Measurements from ENCODE around the gene PKD2. TPM values are rescaled to one million over a fixed set of nuclear protein-coding genes. Genes with fewer than 3 reads are reported as not detected.

Gene PKD2
- total and polyA plus RNA-seq, 2 of the 13 experiments (the other 11 are each of a cell fraction or from before 2014, with no cell fraction given), result 5.6 to 9.1 TPM

DNA sequence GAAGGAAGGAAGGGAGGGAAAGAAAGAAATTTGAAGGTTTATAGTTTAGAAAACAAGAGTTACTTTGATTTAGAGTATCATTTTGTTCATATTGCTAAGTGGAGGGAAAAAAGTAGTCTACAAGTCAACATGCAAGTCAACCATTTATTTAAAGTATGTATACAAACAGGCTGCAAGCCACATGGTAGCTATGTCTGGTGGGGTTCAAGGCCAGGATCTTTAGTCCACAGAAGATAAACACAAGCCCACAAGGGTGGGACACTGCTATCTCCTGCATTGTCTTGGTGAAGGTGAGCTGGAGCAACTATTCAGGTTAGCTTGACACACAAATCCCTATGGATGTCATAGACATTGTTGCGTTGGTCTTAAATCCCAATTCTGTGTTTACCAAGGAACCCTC is 79.6 kb downstream of the PKD2 start (continued):
- peak in 1 of 2 experiments; percentile 45; a peak in 1 of 4 replicates for TF ChIP-seq EP300 (IDR thresholded peaks at IDR 0.05; ENCODE audit: low read depth in 2 of 2, low read length in 2 of 2)
- no peak for TF ChIP-seq EP300 (CRISPR knock-in tag; IDR thresholded peaks at IDR 0.05; ENCODE audit: borderline replicate concordance)
- peak; percentile 89 for TF ChIP-seq RARA (CRISPR knock-in tag; IDR thresholded peaks at IDR 0.05)
- TF ChIP-seq ELF1 (CRISPR knock-in tag; IDR thresholded peaks at IDR 0.05), result no peak
- no peak for TF ChIP-seq ZNF337 (CRISPR knock-in tag; IDR thresholded peaks at IDR 0.05; ENCODE audit: borderline replicate concordance, low read depth)
- TF ChIP-seq, protein P1, sequence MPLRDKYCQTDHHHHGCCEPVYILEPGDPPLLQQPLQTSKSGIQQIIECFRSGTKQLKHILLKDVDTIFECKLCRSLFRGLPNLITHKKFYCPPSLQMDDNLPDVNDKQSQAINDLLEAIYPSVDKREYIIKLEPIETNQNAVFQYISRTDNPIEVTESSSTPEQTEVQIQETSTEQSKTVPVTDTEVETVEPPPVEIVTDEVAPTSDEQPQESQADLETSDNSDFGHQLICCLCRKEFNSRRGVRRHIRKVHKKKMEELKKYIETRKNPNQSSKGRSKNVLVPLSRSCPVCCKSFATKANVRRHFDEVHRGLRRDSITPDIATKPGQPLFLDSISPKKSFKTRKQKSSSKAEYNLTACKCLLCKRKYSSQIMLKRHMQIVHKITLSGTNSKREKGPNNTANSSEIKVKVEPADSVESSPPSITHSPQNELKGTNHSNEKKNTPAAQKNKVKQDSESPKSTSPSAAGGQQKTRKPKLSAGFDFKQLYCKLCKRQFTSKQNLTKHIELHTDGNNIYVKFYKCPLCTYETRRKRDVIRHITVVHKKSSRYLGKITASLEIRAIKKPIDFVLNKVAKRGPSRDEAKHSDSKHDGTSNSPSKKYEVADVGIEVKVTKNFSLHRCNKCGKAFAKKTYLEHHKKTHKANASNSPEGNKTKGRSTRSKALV (CRISPR knock-in tag; IDR thresholded peaks at IDR 0.05), result no peak
- no peak for TF ChIP-seq ZNF501 (CRISPR knock-in tag; IDR thresholded peaks at IDR 0.05)
- no peak for TF ChIP-seq SOX13 (IDR thresholded peaks at IDR 0.05)
- peak in 1 of 2 experiments; percentile 71; a peak in 2 of 4 replicates for TF ChIP-seq SOX13 (CRISPR knock-in tag; conservative IDR thresholded peaks at IDR 0.05 in 1 of 2, IDR thresholded peaks at IDR 0.05 in 1 of 2)
- TF ChIP-seq, protein P2, sequence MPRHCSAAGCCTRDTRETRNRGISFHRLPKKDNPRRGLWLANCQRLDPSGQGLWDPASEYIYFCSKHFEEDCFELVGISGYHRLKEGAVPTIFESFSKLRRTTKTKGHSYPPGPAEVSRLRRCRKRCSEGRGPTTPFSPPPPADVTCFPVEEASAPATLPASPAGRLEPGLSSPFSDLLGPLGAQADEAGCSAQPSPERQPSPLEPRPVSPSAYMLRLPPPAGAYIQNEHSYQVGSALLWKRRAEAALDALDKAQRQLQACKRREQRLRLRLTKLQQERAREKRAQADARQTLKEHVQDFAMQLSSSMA (CRISPR knock-in tag; IDR thresholded peaks at IDR 0.05), result no peak
- peak; percentile 63; the same call in 1 of the 2 replicates for TF ChIP-seq RXRB (CRISPR knock-in tag; IDR thresholded peaks at IDR 0.05; ENCODE audit: borderline replicate concordance)
- TF ChIP-seq SALL1 (CRISPR knock-in tag; IDR thresholded peaks at IDR 0.05), result peak; percentile 64
- no peak for TF ChIP-seq PHF5A (CRISPR knock-in tag; IDR thresholded peaks at IDR 0.05; ENCODE audit: low read depth, unreplicated experiment)
- TF ChIP-seq ERF (CRISPR knock-in tag; IDR thresholded peaks at IDR 0.05), result 0 out of 2 replicates have a peak, but pooled peaks have one; percentile 17
- no peak for TF ChIP-seq ZNF12 (CRISPR knock-in tag; IDR thresholded peaks at IDR 0.05)
- TF ChIP-seq HNRNPH1 (optimal IDR thresholded peaks at IDR 0.05; ENCODE audit: low read depth, low read length), result no peak
- TF ChIP-seq, protein P3, sequence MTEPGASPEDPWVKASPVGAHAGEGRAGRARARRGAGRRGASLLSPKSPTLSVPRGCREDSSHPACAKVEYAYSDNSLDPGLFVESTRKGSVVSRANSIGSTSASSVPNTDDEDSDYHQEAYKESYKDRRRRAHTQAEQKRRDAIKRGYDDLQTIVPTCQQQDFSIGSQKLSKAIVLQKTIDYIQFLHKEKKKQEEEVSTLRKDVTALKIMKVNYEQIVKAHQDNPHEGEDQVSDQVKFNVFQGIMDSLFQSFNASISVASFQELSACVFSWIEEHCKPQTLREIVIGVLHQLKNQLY (CRISPR knock-in tag; IDR thresholded peaks at IDR 0.05), result 0 out of 2 replicates have a peak, but pooled peaks have one; percentile 24
- no peak for TF ChIP-seq FOXP1 (IDR thresholded peaks at IDR 0.05)
- TF ChIP-seq FOXP1 (CRISPR knock-in tag; IDR thresholded peaks at IDR 0.05), result peak; percentile 37; the same call in 1 of the 2 replicates
- no peak for TF ChIP-seq ZFP62 (CRISPR knock-in tag; IDR thresholded peaks at IDR 0.05)
- TF ChIP-seq FOXO1 (CRISPR knock-in tag; IDR thresholded peaks at IDR 0.05), result peak; percentile 42; the same call in 1 of the 2 replicates
- TF ChIP-seq BCL6 (CRISPR knock-in tag; IDR thresholded peaks at IDR 0.05), result no peak
- TF ChIP-seq GATAD2A (CRISPR knock-in tag; IDR thresholded peaks at IDR 0.05), result peak; percentile 57
- TF ChIP-seq AGO1 (IDR thresholded peaks at IDR 0.05; ENCODE audit: low read depth, low read length, poor library complexity, severe bottlenecking), result no peak
- TF ChIP-seq, protein P4, sequence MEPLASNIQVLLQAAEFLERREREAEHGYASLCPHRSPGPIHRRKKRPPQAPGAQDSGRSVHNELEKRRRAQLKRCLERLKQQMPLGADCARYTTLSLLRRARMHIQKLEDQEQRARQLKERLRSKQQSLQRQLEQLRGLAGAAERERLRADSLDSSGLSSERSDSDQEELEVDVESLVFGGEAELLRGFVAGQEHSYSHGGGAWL (CRISPR knock-in tag; IDR thresholded peaks at IDR 0.05), result no peak
- no peak for TF ChIP-seq FOXA1 (IDR thresholded peaks at IDR 0.05)
- TF ChIP-seq FOXA1 (CRISPR knock-in tag; IDR thresholded peaks at IDR 0.05), result 0 out of 2 replicates have a peak, but pooled peaks have one; percentile 25
- TF ChIP-seq, protein P5, sequence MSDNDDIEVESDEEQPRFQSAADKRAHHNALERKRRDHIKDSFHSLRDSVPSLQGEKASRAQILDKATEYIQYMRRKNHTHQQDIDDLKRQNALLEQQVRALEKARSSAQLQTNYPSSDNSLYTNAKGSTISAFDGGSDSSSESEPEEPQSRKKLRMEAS (IDR thresholded peaks at IDR 0.05), result peak; percentile 24; the same call in 1 of the 2 replicates
- 0 out of 2 replicates have a peak, but pooled peaks have one; percentile 33 for TF ChIP-seq IRF2 (CRISPR knock-in tag; IDR thresholded peaks at IDR 0.05)
- TF ChIP-seq, protein P6, sequence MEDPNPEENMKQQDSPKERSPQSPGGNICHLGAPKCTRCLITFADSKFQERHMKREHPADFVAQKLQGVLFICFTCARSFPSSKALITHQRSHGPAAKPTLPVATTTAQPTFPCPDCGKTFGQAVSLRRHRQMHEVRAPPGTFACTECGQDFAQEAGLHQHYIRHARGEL (CRISPR knock-in tag; IDR thresholded peaks at IDR 0.05), result no peak
- TF ChIP-seq HNRNPLL (IDR thresholded peaks at IDR 0.05; ENCODE audit: low read depth, low read length, poor library complexity, severe bottlenecking), result no peak

Data from HepG2 (cell line).